Activated naive CD4-positive, alpha-beta T cell treated with anti-CD3 and anti-CD28 coated beads, Interleukin-2, amount 50 U/mL, for 16 hours (primary cell): ENCODE measurements around the gene TK1.

Experiments used
- DNase-seq: peaks from one replicate; pipeline ENCODE4 v3.0.0-alpha.2; 2020

TK1 gene

DNA sequence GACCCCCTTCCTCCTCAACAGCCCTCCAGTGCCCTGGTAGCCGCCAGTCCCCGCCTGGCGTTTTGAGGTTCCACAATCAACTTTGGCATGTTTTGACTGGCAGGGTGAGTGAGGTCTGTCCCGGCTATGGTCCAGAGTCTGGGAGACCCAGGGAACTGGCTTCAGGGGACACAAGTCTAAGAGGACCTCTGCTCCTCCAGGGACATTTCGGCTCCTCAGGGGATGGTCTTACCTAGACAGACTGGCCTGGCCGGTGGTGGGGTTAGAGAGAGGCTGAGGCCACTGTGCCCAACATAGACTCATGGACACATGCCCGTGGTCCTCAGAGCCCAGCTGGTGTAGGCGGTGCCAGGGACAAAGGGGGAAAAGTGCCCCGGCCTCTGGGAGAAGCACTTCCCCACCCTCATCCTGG, 54.1 kb downstream of the TK1 start:
- DNase-seq = no peak

DNA sequence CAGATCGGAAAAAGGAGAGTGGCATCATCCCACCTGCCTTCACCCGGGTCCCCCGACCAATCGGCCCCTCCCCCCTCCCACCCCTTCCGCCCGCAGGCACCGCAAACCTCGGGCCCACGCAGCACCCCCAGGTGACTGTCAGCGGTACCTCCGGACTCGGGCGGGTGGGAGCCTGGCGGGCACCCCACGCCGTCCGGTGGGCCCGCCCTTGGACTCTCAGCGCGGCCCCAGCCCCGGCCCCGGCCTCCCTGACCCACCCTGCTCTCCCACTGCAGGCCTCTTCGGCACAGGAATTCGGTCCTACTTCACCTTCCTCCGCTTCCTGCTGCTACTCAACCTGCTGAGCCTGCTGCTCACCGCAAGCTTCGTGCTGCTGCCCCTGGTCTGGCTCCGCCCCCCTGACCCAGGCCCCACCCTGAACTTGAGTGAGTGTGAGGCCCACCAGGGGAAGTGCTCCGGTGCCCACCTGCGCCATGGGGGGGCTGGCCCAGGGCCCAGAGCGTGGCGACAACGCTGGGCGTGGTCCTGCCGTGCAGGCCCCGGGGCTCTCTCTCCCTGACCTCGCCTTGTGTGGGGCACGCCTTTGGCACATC, 54.7 kb downstream of the TK1 start:
- peak; percentile 69 for DNase-seq

DNA sequence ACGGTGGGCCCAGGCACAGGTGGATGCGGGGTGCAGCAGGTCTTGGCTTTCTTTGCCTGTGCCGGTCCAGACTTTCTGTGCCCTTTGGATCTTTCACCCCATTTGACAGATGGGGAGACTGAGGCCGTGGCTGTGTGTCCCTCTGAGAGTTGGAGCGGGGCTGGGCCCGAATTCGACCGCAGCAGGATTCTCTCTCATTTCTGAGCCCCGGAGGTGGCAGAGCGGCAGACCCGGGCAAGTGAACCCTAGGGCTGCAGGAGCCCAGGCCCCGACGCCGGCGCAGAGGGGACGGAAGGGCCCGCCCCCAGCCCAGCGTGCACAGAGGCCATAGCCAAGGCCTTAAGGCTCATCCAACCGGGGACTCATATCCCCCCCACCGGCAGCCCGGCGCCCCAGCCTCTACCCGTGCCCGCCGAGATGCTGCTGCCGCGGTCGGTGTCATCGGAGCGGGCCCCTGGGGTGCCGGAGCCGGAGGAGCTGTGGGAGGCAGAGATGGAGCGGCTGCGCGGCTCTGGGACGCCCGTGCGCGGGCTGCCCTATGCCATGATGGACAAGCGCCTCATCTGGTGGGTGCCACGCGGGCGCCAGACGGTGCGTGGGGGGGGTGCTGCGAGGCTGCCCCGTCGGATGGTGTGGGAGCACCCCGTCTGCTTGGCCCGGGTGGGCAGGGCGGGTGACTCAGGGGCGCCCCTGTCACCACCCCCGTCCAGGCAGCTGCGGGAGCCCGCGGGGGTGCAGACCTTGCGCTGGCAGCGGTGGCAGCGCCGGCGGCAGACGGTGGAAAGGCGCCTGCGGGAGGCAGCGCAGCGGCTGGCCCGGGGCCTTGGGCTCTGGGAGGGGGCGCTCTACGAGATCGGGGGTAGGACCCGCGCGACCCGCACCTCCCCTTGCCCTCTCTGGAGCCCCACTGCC, 55.4 kb downstream of the TK1 start:
- DNase-seq = peak; percentile 66

DNA sequence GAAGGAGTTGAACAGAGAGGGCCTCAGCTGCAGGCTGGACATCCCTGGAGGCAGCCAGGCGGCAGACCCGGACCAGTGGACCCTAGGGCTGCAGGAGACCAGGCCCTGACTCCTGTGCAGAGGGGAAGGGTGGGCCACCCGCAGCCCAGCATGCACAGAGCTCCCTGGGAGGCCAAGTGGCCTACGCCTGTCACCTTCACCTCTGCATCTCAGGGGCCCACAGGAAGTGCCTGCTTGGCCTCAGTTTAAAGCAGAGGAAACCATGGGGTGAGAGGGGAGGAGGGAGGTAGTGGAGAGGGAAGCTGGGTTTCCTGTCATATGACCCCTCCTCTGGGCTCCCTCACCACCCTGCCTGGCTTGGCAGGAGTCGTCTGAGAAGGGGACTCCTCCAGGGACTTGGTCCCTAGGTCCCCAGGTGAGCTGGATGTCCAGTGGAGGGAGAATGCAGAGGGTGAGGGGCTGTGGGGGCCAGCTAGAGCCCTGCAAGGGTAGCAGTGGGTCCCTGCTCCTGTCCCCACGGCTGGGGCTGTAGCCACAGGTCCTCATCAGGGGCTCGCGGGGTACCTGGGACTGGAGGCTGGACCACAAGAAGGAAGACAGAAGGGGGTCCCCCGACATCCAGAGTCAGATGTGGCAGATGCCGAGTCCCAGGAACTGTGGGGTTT, 56.3 kb downstream of the TK1 start, which contains the start of gene TMC8:
TSS of gene TMC8 (plus strand) at position 335 of the 665 bp plus-strand sequence. CDS start 818 bp downstream, outside the sequence.
- DNase-seq = no peak

GRCh38 chr17:78130090-78130436, 56.8 kb downstream of the TK1 start:
- DNase-seq = no peak

- DNase-seq = no peak
Measured at GRCh38 chr17:78129351-78130089, 57.3 kb downstream of the TK1 start.

DNA sequence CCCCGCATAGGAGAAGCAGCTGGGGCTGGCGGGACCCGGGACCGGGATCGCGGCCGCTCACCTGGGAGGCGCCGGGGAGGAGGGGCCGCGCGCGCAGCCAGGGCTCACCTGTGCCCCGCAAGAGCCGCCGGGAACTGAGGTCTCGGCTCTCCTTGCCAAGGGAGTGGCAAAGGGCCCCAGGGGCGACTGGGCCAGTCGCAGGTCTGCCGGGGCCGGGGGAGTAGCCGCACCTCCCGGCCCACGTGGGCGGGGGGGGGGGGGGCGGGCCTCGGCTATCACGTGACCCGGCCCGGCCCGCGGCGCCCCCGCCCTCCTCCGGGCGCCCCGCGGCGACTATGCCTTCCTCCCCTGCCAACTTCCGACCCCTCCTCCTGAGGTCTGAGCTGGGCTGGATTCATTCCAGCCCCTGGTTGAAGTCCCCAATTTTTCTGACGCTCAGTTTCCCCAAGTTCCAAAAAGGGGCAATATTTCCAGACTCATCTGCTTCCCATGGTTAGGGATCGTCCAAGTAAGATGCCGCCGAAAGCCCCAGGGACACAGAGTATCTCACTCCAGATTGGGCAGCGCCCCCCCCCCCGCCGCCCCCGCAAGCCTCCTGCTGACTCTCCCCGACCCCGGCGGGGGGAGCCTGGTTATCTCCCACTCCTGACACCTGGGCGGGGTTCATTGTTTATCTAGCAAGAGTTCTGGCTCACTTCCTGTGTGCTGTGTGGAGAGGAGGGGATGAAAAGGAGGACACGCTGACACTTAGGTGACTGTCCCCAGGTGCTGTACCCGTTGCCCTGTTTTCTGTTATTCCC, 58.1 kb downstream of the TK1 start, which contains the start of gene TMC6:
TSS of gene TMC6 (minus strand) at position 205 of the 800 bp plus-strand sequence. CDS start 1,923 bp downstream, outside the sequence.
- peak; percentile 62 for DNase-seq

GRCh38 chr17:78127888-78128550, 58.8 kb downstream of the TK1 start:
- no peak for DNase-seq

GRCh38 chr17:78127239-78127887, 59.5 kb downstream of the TK1 start:
- DNase-seq = no peak

- DNase-seq = no peak
Measured at GRCh38 chr17:78126895-78127238, 60.0 kb downstream of the TK1 start.

- no peak for DNase-seq
Measured at GRCh38 chr17:78125976-78126894, 60.6 kb downstream of the TK1 start.

DNA sequence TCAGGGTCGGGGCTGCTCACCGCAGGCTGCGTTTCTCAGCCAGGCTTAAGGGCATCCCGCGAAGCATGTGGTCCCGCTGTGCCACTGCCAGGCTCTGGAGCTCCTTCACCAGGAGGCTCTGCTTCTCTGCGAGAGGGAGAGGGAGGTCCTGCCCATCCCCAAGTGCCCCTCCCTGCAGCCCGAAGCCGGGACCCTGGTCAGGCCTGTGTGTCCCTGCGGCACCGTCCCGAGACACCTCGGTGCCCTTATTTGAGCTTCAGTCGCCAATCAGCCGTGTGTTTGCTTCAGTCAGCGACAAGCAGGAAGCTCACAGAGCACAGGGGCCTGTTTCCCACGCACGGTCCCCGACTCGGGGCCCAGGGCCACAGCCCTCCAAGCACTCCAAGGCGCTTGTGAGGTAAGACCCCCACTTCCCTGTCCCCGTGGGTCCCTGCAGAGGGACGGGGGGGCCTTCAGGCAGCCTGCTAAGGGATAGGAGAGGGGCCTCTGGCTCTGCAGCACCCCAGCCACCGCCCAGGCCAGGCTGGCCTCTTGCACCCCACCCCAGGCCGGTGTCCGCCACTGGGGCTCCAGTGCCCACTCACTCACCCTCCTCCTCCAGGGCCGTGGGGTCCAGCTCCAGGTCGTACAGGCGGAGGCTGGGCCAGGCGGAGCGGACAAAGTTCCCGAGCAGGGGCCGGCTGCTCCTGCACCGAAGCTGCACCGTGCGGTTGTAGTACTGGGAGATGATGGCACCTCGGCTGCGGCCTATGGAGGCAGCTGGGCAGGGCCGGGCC, 61.5 kb downstream of the TK1 start:
- no peak for DNase-seq

DNA sequence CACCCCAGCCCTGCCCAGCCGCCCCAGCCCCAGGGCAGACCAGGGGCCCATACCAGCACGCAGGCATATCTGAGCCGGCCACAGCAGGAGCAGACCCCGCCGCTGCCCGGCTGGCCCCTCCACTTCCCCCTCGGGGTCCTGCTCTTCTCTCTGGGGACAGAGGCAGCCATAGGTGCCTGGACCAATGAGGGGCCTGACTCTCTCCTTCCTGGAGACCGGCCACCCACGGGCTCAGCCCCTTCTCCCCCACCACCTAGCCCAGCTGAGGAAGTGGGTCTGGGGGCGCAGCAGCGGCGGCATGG, 62.1 kb downstream of the TK1 start:
- DNase-seq = no peak
